HG02885 (cell line): ENCODE measurements around the gene CTNNBL1.

ENCODE experiments used
- ATAC-seq: cut with Tn5 transposase; IDR thresholded peaks from one replicate; pipeline ENCODE4 v1.9.1; 2021; ENCODE audit warnings: mild to moderate bottlenecking; ENCODE audit not compliant: unreplicated experiment, poor library complexity

CTNNBL1 gene

GRCh38 chr20:37871751-37872150 lies 177.9 kb downstream of the CTNNBL1 start:
- no peak for ATAC-seq

- ATAC-seq = no peak
Measured at GRCh38 chr20:37872161-37872560, 178.3 kb downstream of the CTNNBL1 start.

DNA sequence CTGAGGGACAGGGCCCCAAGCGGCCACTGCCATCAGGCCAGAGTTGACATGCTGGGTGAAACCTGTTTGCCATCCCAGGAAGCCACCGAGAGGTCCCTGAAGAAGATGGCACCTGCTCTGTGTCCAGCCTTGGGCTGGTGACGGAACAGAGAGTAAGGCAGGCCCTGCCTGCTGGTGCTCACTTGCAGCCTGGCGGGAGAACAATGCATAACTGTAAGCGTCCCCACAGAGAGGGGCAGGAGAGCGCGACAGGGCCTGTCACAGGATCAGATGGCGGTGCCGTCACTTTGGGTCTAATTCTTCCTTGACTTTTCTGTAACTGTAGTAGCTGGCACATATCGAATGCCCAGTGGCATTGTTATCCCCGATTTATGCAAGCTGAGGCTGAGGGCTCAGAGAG lies 180.1 kb downstream of the CTNNBL1 start:
- no peak for ATAC-seq

- ATAC-seq = no peak
Measured at GRCh38 chr20:37875460-37876175, 181.8 kb downstream of the CTNNBL1 start.

- ATAC-seq = no peak
Measured at GRCh38 chr20:37876863-37877262, 183.0 kb downstream of the CTNNBL1 start.

DNA sequence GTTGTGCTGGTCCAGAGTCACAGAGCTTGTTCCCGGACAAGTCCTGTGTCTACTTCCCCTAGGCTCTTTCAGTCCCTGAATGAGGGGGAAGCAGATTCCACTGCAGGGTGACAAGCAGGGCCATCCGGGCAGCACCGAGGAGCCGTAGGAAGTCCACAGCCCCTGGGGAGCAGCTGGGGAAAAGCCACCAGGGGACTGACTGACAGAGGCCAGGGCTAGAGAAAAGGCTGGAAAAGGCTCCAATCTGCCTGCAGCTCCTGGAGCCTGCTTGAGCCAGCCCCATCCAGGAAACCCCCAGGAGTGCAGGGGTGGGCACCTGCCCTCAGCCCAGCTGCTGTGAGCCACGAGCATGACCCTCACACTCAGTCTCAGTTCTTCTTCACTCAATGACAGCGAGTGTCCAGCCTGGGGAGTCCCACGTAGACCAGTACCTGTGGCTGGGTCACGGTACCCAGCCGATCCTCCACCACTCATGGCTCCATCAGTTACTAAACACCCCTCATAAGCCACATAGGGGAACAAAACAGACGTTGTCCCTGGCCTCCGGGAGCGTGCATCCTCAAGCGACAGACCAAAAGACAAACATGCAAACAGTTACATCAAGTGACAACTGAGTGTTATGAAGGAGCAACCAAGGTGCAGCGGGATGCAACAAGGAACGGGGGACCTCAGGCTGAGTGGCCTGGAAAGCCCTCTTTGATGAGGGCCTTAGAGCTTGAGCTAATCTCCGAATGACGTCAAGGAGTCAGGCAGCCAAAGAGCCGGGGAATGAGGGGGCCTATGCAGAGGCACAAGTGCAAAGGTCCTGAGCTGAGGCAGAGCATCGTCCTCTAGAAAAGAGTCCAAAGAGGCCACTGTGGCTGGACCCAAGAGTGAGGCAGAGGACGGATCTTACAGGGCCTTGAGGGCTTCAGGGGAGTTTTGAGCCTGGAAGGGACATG lies 184.3 kb downstream of the CTNNBL1 start:
- no peak for ATAC-seq

DNA sequence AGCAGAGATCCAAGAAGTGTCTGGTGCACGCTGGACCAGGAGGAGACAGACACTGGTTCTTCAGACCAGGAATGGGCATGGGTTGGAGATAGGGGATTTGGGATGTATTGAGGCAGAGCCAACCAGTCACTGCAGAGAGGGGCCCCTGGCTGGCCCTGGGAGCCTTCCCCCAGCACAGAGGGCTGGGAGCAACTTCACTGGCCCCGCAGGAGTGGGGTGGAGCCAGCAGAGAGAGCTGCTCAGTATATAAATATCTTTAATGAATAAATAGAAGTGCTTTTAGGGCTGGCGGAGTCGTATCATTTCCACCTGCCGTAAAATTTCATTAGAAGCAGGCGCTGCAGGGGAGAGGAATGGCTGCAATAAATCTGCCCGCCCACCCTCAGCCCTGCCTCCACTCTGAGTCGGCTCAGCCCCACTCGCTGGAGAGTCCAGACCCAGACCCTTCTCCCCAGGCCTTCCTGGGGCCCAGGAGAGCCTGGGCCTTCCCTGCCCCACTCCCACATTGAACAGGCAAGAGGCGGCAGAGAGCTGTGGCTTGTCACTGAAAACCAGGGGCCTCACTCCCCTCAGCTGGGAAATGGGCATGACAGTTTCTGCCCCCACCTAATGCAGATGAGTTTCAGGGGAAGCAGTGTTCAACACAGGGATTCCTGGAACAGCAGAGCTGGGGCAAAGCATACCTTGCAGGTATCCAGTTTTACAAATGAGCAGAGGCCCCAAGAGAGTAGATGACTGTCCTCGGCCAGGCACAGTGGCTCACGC lies 185.2 kb downstream of the CTNNBL1 start:
- ATAC-seq = no peak

GRCh38 chr20:37879843-37880242 lies 186.0 kb downstream of the CTNNBL1 start:
- no peak for ATAC-seq

GRCh38 chr20:37880726-37881591 lies 187.1 kb downstream of the CTNNBL1 start:
- ATAC-seq = no peak

GRCh38 chr20:37881601-37882343 lies 187.9 kb downstream of the CTNNBL1 start:
- ATAC-seq = no peak

- no peak for ATAC-seq
Measured at GRCh38 chr20:37882961-37883712, 189.3 kb downstream of the CTNNBL1 start.

DNA sequence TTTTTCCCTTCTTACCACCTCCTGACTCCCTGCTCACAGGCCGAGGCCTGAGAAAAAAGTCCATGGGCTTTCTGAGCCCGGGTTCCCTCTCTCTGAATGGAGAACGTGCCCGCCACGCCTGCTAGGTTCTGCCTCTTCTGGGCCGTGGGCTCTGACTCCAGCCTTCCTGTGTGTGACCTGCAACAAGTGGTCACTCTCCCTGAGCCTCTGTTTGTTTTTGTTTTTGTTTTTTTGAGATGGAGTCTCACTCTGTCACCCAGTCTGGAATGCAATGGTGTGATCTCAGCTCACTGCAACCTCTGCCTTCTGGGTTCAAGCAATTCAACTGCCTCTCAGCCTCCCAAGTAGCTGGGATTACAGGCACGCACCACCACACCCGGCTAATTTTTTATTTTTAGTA lies 191.2 kb downstream of the CTNNBL1 start:
- no peak for ATAC-seq

- no peak for ATAC-seq
Measured at GRCh38 chr20:37885593-37886503, 192.0 kb downstream of the CTNNBL1 start.

- no peak for ATAC-seq
Measured at GRCh38 chr20:37886851-37887297, 193.0 kb downstream of the CTNNBL1 start.

- no peak for ATAC-seq
Measured at GRCh38 chr20:37888641-37889040, 194.8 kb downstream of the CTNNBL1 start.

GRCh38 chr20:37890108-37890507 lies 196.3 kb downstream of the CTNNBL1 start:
- ATAC-seq = no peak

DNA sequence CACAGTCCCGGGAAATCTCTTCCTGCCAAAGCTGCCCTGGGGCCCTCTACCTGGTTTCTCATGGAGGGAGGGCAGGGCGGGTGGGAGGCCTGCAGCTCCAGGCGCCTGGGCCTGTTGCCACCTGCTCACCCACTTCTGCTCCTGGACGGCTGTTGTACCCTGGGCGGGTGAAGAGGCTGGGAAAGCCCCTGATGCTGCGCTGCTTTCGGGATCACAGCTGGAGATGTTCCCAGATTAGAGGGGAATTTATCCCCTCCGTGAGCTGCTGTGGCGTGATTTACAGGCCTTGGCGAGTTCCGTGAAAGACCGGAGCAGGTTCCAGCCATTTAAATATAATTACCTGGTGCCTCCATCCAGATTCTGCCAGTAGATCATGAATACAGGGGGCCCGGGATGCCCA lies 196.8 kb downstream of the CTNNBL1 start:
- ATAC-seq = no peak
